Upper lobe of left lung (tissue), 6 donors: ENCODE data around the gene FRAS1. TPM values are rescaled to one million over a fixed set of nuclear protein-coding genes. Genes with fewer than 3 reads are reported as not detected.

Experiments used
- ATAC-seq, 2 donors: fragments of 200-7000 bp; cut with Tn5 transposase; one replicate each; pipeline ENCODE4 v1.9.1; 2022; ENCODE audit warnings: mild to moderate bottlenecking in 2 of 2, moderate library complexity in 2 of 2; ENCODE audit not compliant: low FRiP score in 2 of 2
- DNase-seq, 2 donors: peaks; one replicate each; pipeline ENCODE4 v3.0.0-alpha.2; 2019 to 2020
- H3K27ac ChIP-seq, 4 donors: fragments of 200-600 bp; sonication (generic); one replicate each; pipeline ENCODE4 v1.5.1; 2016 to 2019
- H3K27me3 ChIP-seq, 4 donors: fragments of 200-600 bp; sonication (generic); one replicate each; pipeline ENCODE4 v1.5.1; 2017 to 2019
- H3K36me3 ChIP-seq, 4 donors: fragments of 200-600 bp; sonication (generic); one replicate each; pipeline ENCODE4 v1.5.1; 2016 to 2019
- H3K4me1 ChIP-seq, 4 donors: fragments of 200-600 bp; sonication (generic); one replicate each; pipeline ENCODE4 v1.5.1; 2018 to 2019
- H3K4me3 ChIP-seq, 4 donors: fragments of 200-600 bp; sonication (generic); one replicate each; pipeline ENCODE4 v1.5.1; 2017 to 2019; ENCODE audit warnings: mild to moderate bottlenecking in 2 of 4, moderate library complexity in 1 of 4
- H3K9me3 ChIP-seq, 4 donors: fragments of 200-600 bp; sonication (generic); one replicate each; pipeline ENCODE4 v1.5.1; 2018 to 2019
- EP300 ChIP-seq, 4 donors: sonication (generic); formaldehyde crosslinking; IDR thresholded peaks; one replicate each; pipeline ENCODE4 v1.5.1; 2017; ENCODE audit warnings: antibody characterized with exemption in 4 of 4, control low read depth in 2 of 4
- POLR2A ChIP-seq, 4 donors: fragments of 450-650 bp; IDR thresholded peaks; one replicate each; pipeline ENCODE4 v1.5.1; 2016 to 2017; ENCODE audit warnings: antibody characterized with exemption in 4 of 4, mild to moderate bottlenecking in 2 of 4
- POLR2AphosphoS5 ChIP-seq, 2 donors: sonication (generic); formaldehyde crosslinking; IDR thresholded peaks; one replicate each; pipeline ENCODE4 v1.5.1; 2017; ENCODE audit warnings: antibody characterized with exemption in 2 of 2
- WGBS, 2 donors: methylation state at CpG; one replicate each; pipeline ENCODE4 v1.1.5; 2017 to 2018; 5-methylcytosine and 5-hydroxymethylcytosine counted together
- total RNA-seq, 6 donors: library from RNA; depleted of rRNA in 4 of 6; stranded (reverse); fragments of >200 nt in 4 of 6; gene quantifications; one replicate each; pipeline versions ENCODE4 v1.1.0 to v1.2.1, GENCODE V29; 2016 to 2021
- TF ChIP-seq, protein P1 (sequence below), 6 experiments: fragments of 450-650 bp in 4 of 6; fragments of 200-600 bp in 2 of 6; sonication (generic) in 2 of 6; IDR thresholded peaks; one replicate each; pipeline ENCODE4 v1.5.1; 2016 to 2019; ENCODE audit warnings: antibody characterized with exemption in 6 of 6
- donor health status: DM: no; HTN: no; CAD: no; lungs with moderate emphysema.
- donor health status: DM: no; HTN: yes; CAD: no; lungs with severe emphysema.

FRAS1 gene
- total RNA-seq, 6 donors from 2014 or later, result 3.9 to 11.2 (median 6.7) TPM

DNA sequence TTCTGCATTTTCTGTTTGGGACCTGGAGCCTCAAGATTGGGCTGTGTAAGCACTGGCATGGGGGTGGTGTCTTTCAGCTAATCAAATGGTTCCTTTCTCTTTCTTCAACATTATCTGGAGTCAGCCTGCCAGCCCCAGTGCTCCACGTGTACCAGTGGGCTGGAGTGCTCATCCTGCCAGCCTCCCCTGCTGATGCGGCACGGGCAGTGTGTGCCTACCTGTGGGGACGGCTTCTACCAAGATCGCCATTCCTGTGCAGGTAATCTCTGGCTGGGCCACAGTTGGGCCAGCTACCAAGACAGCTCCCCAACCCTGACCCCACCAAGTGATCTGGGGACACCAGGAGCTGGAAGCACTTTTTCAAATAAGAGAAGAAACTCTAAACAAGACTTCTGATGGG, 229.2 kb downstream of the FRAS1 start:
- Histone ChIP-seq H3K36me3 (no peaks in the 10 kb centered on the region), H3K9me3 (no peaks in the 10 kb centered on the region), H3K27me3 (no peaks in the 10 kb centered on the region), H3K4me1 (no peaks in the 10 kb centered on the region), H3K27ac (no peak overlapping the region), H3K4me3 (no peak overlapping the region)
- no peak for TF ChIP-seq POLR2A (IDR thresholded peaks at IDR 0.05)
- TF ChIP-seq EP300 (IDR thresholded peaks at IDR 0.05), result no peak
- TF ChIP-seq, protein P1, sequence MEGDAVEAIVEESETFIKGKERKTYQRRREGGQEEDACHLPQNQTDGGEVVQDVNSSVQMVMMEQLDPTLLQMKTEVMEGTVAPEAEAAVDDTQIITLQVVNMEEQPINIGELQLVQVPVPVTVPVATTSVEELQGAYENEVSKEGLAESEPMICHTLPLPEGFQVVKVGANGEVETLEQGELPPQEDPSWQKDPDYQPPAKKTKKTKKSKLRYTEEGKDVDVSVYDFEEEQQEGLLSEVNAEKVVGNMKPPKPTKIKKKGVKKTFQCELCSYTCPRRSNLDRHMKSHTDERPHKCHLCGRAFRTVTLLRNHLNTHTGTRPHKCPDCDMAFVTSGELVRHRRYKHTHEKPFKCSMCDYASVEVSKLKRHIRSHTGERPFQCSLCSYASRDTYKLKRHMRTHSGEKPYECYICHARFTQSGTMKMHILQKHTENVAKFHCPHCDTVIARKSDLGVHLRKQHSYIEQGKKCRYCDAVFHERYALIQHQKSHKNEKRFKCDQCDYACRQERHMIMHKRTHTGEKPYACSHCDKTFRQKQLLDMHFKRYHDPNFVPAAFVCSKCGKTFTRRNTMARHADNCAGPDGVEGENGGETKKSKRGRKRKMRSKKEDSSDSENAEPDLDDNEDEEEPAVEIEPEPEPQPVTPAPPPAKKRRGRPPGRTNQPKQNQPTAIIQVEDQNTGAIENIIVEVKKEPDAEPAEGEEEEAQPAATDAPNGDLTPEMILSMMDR (IDR thresholded peaks at IDR 0.05), result no peak
- TF ChIP-seq POLR2AphosphoS5 (IDR thresholded peaks at IDR 0.05), result no peak
- ATAC-seq (no peak), DNase-seq (peak in 1 of 2 donors; percentile 41)
- 94 to 98% methylated on average over 5 of the region's 5 CpGs for WGBS, 2 donors

DNA sequence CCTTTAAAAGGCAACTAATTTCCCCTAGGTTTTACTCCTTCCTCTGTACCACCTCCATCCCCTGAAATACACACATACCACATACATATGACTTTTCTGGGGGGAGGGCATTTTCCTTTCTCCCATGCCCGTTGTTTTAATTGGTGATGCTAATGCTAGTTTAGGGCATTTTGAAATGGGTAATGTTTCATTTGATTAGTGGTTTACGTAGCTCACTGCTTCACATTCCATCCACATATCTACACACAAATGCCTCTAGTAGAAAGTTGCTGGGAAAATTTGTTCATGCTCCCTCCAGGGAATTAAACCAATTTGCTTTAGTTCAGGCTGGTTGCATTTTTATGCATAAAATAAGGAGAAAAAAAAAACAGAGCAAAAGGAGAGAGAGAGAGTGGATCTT, 231.2 kb downstream of the FRAS1 start:
- Histone ChIP-seq H3K27me3 (no peaks in the 10 kb centered on the region), H3K36me3 (no peaks in the 10 kb centered on the region), H3K4me1 (no peaks in the 10 kb centered on the region), H3K4me3 (no peak overlapping the region), H3K9me3 (no peaks in the 10 kb centered on the region), H3K27ac (no peak overlapping the region)
- 62 to 75% methylated on average over 2 of the region's 2 CpGs for WGBS, 2 donors
- ATAC-seq, result no peak
- no peak for DNase-seq
- TF ChIP-seq POLR2A (IDR thresholded peaks at IDR 0.05) (no peak), POLR2AphosphoS5 (IDR thresholded peaks at IDR 0.05) (no peak)

DNA sequence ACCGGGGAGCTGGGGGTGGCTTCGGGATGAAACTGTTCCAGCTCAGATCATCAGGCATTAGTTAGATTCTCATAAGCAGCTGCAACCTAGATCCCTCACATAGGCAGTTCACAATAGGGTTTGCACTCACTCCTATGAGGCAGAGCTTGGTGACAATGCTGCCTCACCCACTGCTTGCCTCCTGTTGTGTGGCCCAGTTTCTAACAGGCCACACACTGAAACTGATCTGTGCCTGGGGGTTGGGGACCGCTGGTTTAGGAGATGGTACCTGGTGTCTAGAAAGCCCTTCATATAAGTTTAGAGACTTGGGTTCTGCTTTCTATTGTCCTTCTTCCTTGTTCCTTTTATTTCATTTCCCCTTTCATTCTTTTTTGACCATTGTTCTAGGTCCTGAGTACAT, 234.2 kb downstream of the FRAS1 start:
- DNase-seq (no peak), ATAC-seq (no peak)
- 78 to 94% methylated on average over 3 of the region's 3 CpGs for WGBS, 2 donors
- no peaks in the 10 kb centered on the region for H3K9me3 ChIP-seq
- no peaks in the 10 kb centered on the region for H3K27me3 ChIP-seq
- TF ChIP-seq POLR2AphosphoS5 (IDR thresholded peaks at IDR 0.05), result no peak
- no peak for TF ChIP-seq EP300 (IDR thresholded peaks at IDR 0.05)
- TF ChIP-seq, protein P1 (IDR thresholded peaks at IDR 0.05), result no peak
- TF ChIP-seq POLR2A (IDR thresholded peaks at IDR 0.05), result no peak
- no peaks in the 10 kb centered on the region for H3K36me3 ChIP-seq
- no peak overlapping the region for H3K27ac ChIP-seq
- H3K4me1 ChIP-seq, result peaks cover 0 to 4% (median 0%) of the 10 kb centered on the region in 4 donors
- H3K4me3 ChIP-seq, result no peak overlapping the region

DNA sequence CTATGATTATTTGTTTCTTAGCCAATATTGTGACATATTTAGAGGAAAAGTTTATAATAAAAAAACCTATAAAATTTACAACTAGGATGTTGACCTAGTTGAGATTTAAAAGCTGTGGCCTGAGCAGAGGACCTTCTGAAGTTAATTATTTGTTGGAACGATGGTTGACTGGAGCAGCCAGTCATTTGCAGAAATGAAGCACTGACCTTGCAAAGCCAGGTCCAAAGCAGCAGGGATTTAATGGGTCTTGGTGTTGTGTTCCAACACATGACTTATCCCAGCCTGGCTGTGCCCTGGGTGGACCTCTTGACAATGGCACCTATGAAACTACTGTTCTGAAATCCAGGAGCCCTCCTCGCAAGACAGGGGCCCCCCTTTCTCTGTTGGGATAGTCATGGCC, 235.2 kb downstream of the FRAS1 start:
- DNase-seq, result no peak
- ATAC-seq, result no peak
- 65 to 80% methylated on average over 1 to 2 of the region's 2 CpGs for WGBS, 2 donors

DNA sequence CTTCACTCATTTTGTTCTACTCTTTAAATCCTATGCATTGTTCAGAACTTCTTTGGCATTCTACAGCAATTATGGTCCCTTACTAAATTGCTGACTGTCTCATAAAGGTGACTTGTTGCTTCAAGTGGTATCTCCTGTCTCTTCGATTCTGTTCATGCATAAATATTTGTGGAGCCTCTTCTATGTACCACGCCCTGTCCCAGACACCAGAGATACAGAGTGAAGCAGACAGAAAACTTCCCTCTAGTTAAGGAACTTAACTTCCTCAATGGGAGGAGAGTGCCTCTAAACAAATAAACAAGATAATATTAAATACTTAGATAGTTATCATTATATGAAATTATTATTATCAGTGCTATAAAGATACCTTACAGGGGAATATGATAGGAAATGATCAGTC, 235.7 kb downstream of the FRAS1 start:
- Histone ChIP-seq H3K4me3 (no peak overlapping the region), H3K4me1 (peaks cover 0 to 4% (median 0%) of the 10 kb centered on the region in 4 donors), H3K27ac (no peak overlapping the region), H3K9me3 (no peaks in the 10 kb centered on the region), H3K36me3 (no peaks in the 10 kb centered on the region), H3K27me3 (no peaks in the 10 kb centered on the region)
- no peak for ATAC-seq
- no peak for TF ChIP-seq POLR2AphosphoS5 (IDR thresholded peaks at IDR 0.05)
- TF ChIP-seq, protein P1 (IDR thresholded peaks at IDR 0.05), result no peak
- no peak for TF ChIP-seq EP300 (IDR thresholded peaks at IDR 0.05)
- no peak for TF ChIP-seq POLR2A (IDR thresholded peaks at IDR 0.05)
- 74 to 86% methylated on average over 2 of the region's 2 CpGs for WGBS, 2 donors
- no peak for DNase-seq

More for the DNA sequence above, 235.2 kb downstream of the FRAS1 start:
- Histone ChIP-seq H3K9me3 (no peaks in the 10 kb centered on the region), H3K4me3 (no peak overlapping the region), H3K36me3 (no peaks in the 10 kb centered on the region), H3K27me3 (no peaks in the 10 kb centered on the region), H3K27ac (no peak overlapping the region), H3K4me1 (peaks cover 0 to 4% (median 0%) of the 10 kb centered on the region in 4 donors)
- TF ChIP-seq POLR2AphosphoS5 (IDR thresholded peaks at IDR 0.05) (no peak), EP300 (IDR thresholded peaks at IDR 0.05) (no peak), POLR2A (IDR thresholded peaks at IDR 0.05) (no peak)
- TF ChIP-seq, protein P1 (IDR thresholded peaks at IDR 0.05), result no peak
